HG02870 (cell line): ENCODE data around the gene CMTM3.
"Not testable (repeated sequence)": the region's sequence is repeated elsewhere in the genome, so short reads cannot be mapped to it uniquely, and the experiment has no call there.

Experiments used
- ATAC-seq: cut with Tn5 transposase; IDR thresholded peaks from one replicate; pipeline ENCODE4 v1.9.1; 2021; ENCODE audit warnings: mild to moderate bottlenecking, moderate library complexity; ENCODE audit not compliant: unreplicated experiment

The CMTM3 gene

DNA sequence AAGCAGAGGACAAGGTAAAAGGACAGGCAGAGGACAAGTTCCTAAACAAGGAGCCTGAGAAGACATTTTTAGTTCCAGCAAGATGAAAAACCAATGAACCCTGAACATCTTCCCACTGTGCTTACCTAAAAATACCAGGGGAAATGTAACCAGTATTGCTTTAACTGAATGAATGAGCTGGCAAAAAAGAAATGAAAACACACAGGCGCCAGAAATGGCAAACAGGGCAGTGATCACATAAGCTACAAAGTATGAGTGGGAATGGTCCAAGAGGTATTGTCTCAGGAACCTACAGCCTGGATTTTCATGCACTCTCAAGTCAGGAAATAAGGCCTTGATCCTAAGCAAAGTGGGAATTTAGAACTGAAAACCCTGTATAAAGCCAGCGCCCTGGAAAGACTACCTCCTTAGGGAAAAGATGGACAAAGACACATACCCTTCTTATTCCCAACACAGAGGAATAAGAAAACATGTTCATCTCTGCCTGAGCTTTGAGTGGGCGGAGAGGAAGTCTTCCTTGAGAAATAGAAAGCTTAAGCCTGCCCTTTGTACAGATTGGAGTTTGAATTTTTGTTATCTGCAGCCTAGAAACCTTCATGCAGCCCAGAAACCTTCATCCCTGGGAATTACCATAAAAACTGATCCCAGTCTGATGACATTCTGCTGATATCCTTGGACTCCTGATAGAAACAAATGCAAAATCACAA is 23.1 kb upstream of the CMTM3 start:
- no peak for ATAC-seq

- no peak for ATAC-seq
These were observed 18.8 kb upstream of the CMTM3 start for GRCh38 chr16:66585481-66586239.

DNA sequence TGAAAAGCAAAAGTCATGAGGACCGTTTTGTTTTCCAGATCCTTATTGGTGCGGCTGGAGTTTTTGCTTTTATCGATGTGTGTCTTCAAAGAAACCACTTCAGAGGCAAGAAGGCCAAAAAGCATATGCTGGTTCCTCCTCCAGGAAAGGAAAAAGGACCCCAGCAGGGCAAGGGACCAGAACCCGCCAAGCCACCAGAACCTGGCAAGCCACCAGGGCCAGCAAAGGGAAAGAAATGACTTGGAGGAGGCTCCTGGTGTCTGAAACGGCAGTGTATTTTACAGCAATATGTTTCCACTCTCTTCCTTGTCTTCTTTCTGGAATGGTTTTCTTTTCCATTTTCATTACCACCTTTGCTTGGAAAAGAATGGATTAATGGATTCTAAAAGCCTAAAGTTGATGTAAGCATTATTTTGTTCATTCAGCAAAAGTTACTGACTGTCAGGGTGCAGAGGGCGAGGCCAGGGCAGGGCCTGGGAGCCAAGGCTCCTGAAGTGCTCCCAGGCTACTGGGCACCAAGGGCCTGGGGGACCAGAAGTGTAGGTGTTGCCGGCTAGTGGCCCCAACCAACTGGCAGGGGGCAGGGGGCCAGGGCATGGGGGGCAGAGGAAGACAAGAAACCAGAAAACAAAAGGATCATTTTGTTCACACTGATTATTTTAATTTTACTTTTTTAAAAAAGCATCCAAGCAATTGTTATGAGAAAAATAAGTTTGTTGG is 16.5 kb upstream of the CMTM3 start:
- ATAC-seq, result no peak

DNA sequence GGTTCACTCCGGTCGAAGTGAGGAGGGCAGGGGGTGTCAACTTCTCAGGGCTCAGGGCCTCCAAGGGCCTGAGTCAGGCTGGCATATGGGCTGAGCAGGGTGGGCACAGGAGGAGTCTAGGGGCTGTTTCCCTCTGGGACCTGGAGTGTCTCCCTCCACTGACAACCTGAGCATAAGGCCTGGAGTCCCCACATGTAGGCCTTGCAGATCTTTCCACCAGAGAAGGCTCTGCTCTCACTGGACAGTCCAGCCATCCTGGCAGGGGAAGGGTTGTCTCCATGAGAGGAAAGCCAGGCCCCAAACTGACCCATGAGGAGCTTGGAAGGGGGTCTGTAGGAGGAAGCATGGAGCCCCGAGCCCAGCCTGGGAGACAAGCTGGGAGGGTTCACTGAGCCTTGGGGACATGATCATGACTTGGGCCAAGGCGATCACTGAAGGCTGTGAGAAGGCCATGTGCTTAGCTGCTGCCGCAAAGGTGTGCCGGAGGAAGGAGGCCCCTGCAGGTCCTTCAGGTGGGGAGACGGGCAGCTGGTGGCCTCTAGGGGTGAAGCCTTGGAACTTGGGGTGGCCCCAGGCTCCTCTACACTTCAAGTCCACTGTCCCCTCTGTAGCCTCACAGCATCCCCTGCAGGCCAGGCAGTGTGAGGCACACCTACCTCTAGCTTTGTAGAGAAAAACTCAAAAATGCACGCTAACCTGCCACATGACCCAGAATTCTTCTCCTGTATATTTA is 15.4 kb upstream of the CMTM3 start:
- ATAC-seq, result peak; percentile 82

GRCh38 chr16:66590322-66590721 is 14.2 kb upstream of the CMTM3 start:
- no peak for ATAC-seq

DNA sequence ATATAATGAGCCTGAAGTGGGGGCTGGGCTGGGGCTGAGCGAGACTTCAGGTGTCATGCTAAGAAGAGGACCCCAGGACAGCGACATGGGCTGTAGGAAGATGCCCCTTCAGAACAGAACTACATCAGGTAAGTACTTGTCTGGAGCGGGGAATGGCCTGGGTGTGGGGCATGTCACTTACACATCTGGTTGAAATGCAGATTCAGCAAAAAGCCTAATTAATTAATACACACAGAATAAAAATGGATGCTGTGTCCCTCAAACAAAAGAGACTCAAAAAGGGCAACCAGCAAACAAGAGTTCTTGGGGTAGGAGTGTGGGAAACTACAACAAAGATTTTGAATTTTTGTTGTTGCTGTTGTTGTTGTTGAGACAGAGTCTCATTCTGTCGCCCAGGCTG is 13.5 kb upstream of the CMTM3 start:
- no peak for ATAC-seq

DNA sequence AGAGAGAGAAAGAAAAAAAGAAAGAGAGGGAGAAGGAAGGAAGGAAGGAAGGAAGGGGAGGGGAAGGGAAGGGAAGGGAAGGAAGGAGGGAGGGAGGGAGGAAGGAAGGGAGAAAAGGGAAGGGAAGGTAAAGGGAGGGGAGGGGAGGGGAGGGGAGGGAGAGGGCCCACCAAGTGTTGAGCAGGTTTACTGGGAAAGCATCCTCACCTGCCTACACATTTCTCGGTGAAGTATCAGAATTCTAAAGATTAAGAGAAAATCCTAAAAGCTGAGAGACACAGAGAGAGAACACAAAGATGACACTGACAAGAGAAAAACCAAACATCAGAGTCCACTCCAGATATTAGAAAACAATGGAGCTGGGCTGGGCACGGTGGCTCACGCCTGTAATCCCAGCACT is 12.3 kb upstream of the CMTM3 start:
- no peak for ATAC-seq

DNA sequence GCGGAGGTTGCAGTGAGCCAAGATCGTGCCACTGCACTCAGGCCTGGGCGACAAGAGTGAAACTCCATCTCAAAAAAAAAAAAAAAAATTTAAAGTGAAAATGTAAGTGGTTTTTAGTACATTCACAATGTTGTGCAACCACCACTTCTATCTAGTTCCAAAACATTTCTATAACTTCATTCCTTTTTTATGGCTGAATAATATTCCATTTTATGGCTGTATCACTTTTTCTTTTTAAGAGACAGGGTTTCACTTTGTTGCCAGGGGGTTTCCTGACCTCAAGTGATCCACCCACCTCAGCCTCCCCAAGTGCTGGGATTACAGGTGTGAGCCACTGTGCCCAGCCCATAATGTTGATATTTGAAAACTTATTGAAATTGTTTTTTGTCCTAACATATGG is 11.7 kb upstream of the CMTM3 start:
- no peak for ATAC-seq

DNA sequence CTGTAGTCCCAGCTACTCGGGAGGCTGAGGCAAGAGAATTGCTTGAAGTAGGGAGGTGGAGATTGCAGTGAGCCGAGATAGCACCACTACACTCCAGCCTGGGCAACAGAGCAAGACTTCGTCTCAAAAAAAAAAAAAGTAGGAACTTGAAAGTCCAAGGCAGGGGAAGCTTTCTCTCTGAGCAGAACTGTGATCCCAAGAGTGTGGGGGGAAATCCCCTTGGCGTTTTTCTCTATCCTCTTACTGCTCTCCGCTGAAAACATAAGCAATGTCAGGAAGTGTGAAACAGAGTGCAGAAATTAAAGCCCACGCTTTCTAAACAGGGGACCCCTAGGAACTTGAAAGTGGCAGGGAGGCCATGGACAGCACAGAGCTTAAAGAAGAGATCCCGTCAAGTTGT is 9.8 kb upstream of the CMTM3 start:
- peak; percentile 39 for ATAC-seq

GRCh38 chr16:66596559-66596958 is 7.9 kb upstream of the CMTM3 start:
- ATAC-seq, result not testable (repeated sequence)

GRCh38 chr16:66596986-66597848 is 7.3 kb upstream of the CMTM3 start:
- peak; percentile 71 for ATAC-seq

DNA sequence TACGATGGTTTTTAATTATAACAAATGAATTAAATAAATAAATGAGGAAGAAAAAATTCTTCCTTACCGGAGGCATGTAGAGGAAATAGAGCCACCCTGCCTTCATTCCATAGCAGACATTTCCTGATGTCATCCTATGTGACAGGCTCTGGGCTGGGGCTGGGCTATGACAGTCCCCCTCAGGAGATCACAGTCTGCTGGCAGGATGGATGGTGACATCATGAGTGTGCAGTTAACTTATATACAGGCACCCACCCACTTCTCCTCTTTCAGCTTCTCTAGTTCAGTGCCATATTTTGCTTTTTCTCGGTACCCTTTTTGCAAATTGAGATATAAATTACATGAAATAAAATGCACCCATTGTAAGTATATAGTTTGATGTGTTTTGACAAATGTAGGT is 6.4 kb upstream of the CMTM3 start:
- no peak for ATAC-seq

- no peak for ATAC-seq
These were observed 4.8 kb upstream of the CMTM3 start for GRCh38 chr16:66599726-66600125.

DNA sequence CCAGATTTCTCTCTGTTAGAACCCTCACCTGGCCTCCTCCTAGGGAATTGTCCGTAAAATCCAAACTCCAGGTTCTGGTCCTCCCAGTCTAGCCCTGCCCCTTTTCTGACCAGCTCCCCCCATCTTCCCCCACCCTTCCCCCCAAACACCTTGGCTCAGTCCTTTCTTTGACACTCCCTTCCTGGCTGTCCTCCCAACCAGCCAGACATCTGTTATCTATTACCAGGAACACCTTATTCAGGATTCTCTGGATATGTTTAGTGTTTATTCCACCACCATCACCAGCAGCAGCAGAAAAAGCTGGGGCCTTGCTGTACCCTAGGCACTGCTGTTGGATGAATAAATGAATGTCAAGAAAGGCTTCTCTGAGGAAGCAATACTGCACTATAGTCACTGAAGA is 4.0 kb upstream of the CMTM3 start:
- ATAC-seq, result no peak

- ATAC-seq, result no peak
These were observed 3.0 kb upstream of the CMTM3 start for GRCh38 chr16:66601471-66601870.

- peak; percentile 28 for ATAC-seq
These were observed 748 bp upstream of the CMTM3 start for GRCh38 chr16:66603537-66604375.

GRCh38 chr16:66605177-66605978 is 874 bp downstream of the CMTM3 start:
- peak; percentile 16 for ATAC-seq

DNA sequence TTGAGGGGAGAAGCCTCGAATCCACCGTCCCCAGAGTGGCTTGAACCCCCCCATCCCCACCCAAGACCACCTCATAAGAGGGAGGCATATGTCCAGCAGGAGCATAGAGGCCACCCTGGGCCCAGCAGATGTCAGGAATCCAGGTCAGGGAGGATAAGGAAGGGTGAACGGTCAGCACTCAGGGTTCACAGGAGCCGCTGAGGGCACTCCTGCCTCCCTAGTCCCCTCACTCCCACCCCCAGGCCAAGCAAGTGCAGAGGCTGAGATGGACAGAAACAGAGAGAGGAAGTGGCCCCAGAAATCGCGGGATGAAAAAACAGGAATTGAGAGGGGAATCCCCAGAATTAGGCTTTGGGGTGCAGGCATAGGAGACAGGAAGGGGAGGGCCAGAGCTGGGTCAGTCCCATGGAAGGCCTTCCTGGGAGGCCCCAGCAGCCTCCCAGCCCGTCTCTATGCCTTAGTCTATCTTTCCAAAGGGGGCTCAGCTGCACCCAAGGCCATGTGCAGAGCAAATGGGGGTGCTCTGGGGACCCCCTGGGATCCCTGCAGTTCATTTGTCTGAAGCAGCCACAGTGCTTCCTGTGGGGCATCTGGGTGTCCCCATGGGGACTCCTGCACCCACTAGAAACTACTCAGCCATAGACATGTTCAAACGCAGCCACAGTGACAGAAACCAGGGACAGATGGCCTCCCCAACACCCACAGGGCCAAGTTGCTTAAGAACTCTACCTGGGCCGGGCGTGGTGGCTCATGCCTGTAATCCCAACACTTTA is 1.7 kb downstream of the CMTM3 start:
- ATAC-seq, result peak; percentile 30
